Endothelial cell of umbilical vein (primary cell): ENCODE results near the gene SLC6A7.

ENCODE experiments used
- EZH2 ChIP-seq: IDR thresholded peaks from 2 replicates; pipeline ENCODE4 v1.6.1; 2012; ENCODE audit warnings: borderline replicate concordance, low read depth, mild to moderate bottlenecking, moderate library complexity, low read length, inconsistent platforms; ENCODE audit not compliant: severe bottlenecking
- FOS ChIP-seq: IDR thresholded peaks from 2 replicates; pipeline ENCODE4 v1.6.1; 2011; ENCODE audit warnings: mild to moderate bottlenecking, low read length, moderate library complexity, borderline replicate concordance; ENCODE audit not compliant: insufficient read depth
- GATA2 ChIP-seq: IDR thresholded peaks from 2 replicates; pipeline ENCODE4 v1.7.0; 2011; ENCODE audit warnings: low read depth, mild to moderate bottlenecking, moderate library complexity, mixed read lengths, low read length; ENCODE audit not compliant: insufficient read length, insufficient read depth
- JUN ChIP-seq: IDR thresholded peaks from 2 replicates; pipeline ENCODE4 v1.6.1; 2011; ENCODE audit warnings: borderline replicate concordance, low read depth; ENCODE audit not compliant: insufficient read length, insufficient read depth
- MYC ChIP-seq: IDR thresholded peaks from one replicate; pipeline ENCODE4 v1.6.1; 2011; ENCODE audit warnings: mild to moderate bottlenecking, low read depth, low read length
- POLR2A ChIP-seq: IDR thresholded peaks from 2 replicates; pipeline ENCODE4 v1.6.1; 2012; ENCODE audit warnings: low read depth, mild to moderate bottlenecking, control low read depth, low read length
- POLR2AphosphoS5 ChIP-seq: IDR thresholded peaks from 2 replicates; pipeline ENCODE4 v1.6.1; 2012; ENCODE audit warnings: low read depth, mild to moderate bottlenecking, control low read depth, low read length, moderate library complexity; ENCODE audit not compliant: insufficient read depth
- TF ChIP-seq, protein P1 (sequence below), 2 donors: IDR thresholded peaks; 1 replicate in 1 of 2; 2 replicates in 1 of 2; pipeline ENCODE4 v1.5.1; 2011; ENCODE audit warnings: low read length in 2 of 2, mild to moderate bottlenecking in 2 of 2, moderate library complexity in 2 of 2, control low read depth in 1 of 2, inconsistent platforms in 1 of 2, low read depth in 1 of 2; ENCODE audit not compliant: insufficient read depth in 1 of 2; ENCODE audit errors: extremely low read depth in 1 of 2

DNA sequence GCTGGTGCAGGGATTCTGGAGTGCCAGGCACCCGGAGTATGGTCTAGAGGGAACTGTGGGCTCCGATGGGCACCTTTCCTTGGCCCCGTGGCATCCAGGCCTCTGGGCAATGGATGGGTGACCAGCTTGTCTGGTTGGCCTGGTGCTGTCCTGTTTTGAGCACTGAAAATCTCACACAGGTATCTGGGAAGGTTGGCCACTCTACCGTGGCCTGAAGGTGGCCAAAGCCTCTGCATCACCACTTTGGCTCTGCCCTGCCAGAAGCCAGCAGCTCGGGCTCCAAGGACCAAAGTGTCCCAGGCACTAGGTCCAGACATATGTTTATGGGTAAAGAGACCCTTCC is 28.8 kb downstream of the SLC6A7 start:
- TF ChIP-seq, protein P1, sequence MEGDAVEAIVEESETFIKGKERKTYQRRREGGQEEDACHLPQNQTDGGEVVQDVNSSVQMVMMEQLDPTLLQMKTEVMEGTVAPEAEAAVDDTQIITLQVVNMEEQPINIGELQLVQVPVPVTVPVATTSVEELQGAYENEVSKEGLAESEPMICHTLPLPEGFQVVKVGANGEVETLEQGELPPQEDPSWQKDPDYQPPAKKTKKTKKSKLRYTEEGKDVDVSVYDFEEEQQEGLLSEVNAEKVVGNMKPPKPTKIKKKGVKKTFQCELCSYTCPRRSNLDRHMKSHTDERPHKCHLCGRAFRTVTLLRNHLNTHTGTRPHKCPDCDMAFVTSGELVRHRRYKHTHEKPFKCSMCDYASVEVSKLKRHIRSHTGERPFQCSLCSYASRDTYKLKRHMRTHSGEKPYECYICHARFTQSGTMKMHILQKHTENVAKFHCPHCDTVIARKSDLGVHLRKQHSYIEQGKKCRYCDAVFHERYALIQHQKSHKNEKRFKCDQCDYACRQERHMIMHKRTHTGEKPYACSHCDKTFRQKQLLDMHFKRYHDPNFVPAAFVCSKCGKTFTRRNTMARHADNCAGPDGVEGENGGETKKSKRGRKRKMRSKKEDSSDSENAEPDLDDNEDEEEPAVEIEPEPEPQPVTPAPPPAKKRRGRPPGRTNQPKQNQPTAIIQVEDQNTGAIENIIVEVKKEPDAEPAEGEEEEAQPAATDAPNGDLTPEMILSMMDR (IDR thresholded peaks at IDR 0.05; ENCODE audit: extremely low read depth in 1 of 2, insufficient read depth in 1 of 2, low read depth in 1 of 2, low read length in 2 of 2), result no peak
- no peak for TF ChIP-seq POLR2AphosphoS5
- no peak for TF ChIP-seq POLR2A
- no peak for TF ChIP-seq JUN
- no peak for TF ChIP-seq EZH2
- no peak for TF ChIP-seq MYC
- TF ChIP-seq GATA2, result no peak
- no peak for TF ChIP-seq FOS
